Tibial artery (tissue), 4 donors: ENCODE data around the gene ZNF43.
"Not testable (repeated sequence)": the region's sequence is repeated elsewhere in the genome, so short reads cannot be mapped to it uniquely, and the experiment has no call there.

Experiments used
- DNase-seq, 2 donors: peaks; one replicate each; pipeline ENCODE4 v3.0.0-alpha.2; 2019
- H3K27ac ChIP-seq, 2 donors: fragments of 200-600 bp; sonication (generic) in 1 of 2; 1 replicate in 1 of 2; 2 replicates in 1 of 2; pipeline ENCODE4 v1.5.1; 2018 to 2019; ENCODE audit warnings: mild to moderate bottlenecking in 1 of 2
- H3K27me3 ChIP-seq, 2 donors: fragments of 200-600 bp; sonication (generic) in 1 of 2; one replicate each; pipeline versions ENCODE4 v1.5.1 to v1.6.0; 2016 to 2019
- H3K36me3 ChIP-seq, 3 donors: fragments of 200-600 bp; sonication (generic) in 2 of 3; one replicate each; pipeline ENCODE4 v1.5.1; 2016 to 2019; ENCODE audit warnings: mild to moderate bottlenecking in 2 of 3
- H3K4me1 ChIP-seq, 4 donors: fragments of 200-600 bp; sonication (generic) in 2 of 4; 1 replicate in 3 of 4; 2 replicates in 1 of 4; pipeline ENCODE4 v1.5.1; 2016 to 2019
- H3K4me3 ChIP-seq, 2 donors: fragments of 200-600 bp; sonication (generic) in 1 of 2; 1 replicate in 1 of 2; 2 replicates in 1 of 2; pipeline ENCODE4 v1.5.1; 2018 to 2019; ENCODE audit warnings: mild to moderate bottlenecking in 2 of 2
- H3K9me3 ChIP-seq, 3 donors: fragments of 200-600 bp; sonication (generic) in 1 of 3; one replicate each; pipeline ENCODE4 v1.5.1; 2016 to 2019
- CTCF ChIP-seq, 2 experiments: fragments of 200-600 bp in 1 of 2; fragments of 450-650 bp in 1 of 2; IDR thresholded peaks; one replicate each; pipeline ENCODE4 v1.5.1; 2017 to 2019; ENCODE audit warnings: antibody characterized with exemption in 2 of 2, mild to moderate bottlenecking in 1 of 2, moderate library complexity in 1 of 2
- intact Hi-C: fragments of 100-400 bp; cut with DNase I; formaldehyde crosslinking; loops from one replicate; pipeline ENCODE4 v1.15.0; 2023; ENCODE audit warnings: low total_unique reads

The ZNF43 gene

GRCh38 chr19:21835810-21836444, at the start of gene ZNF43:
ZNF43 (minus strand) TSS chr19:21836182; CDS start chr19:21836038, 144 bp downstream.
- H3K27ac ChIP-seq = peak within 1 kb of the TSS; percentile 86 to 87
- intact Hi-C loops = loop anchor here (10.0 kb wide), 1 partner anchor 71 kb away; the partner anchor contains the start of gene ZNF100
- peaks cover 0 to 15% (median 3%) of the 10 kb centered on the region in 3 donors for H3K36me3 ChIP-seq
- peak within 1 kb of the TSS; percentile 62 to 84 for H3K4me3 ChIP-seq
- peaks cover 0 to 12% (median 3%) of the 10 kb centered on the region in 4 donors for H3K4me1 ChIP-seq
- TF ChIP-seq CTCF (IDR thresholded peaks at IDR 0.05) = no peak
- H3K27me3 ChIP-seq = no peaks in the 10 kb centered on the region
- DNase-seq = peak; percentile 98
- peaks cover 0 to 3% (median 0%) of the 10 kb centered on the region in 3 donors for H3K9me3 ChIP-seq

GRCh38 chr19:21885516-21885915, 49.5 kb upstream of the ZNF43 start:
- H3K27ac ChIP-seq, DNase-seq, H3K4me1 ChIP-seq, H3K27me3 ChIP-seq, H3K4me3 ChIP-seq, H3K9me3 ChIP-seq, intact Hi-C loops, H3K36me3 ChIP-seq: not testable (repeated sequence)

- intact Hi-C loops, H3K36me3 ChIP-seq, H3K27ac ChIP-seq, H3K27me3 ChIP-seq, DNase-seq, H3K4me3 ChIP-seq, H3K4me1 ChIP-seq, H3K9me3 ChIP-seq: not testable (repeated sequence)
Observed at GRCh38 chr19:21884786-21885185, 48.8 kb upstream of the ZNF43 start.

- H3K9me3 ChIP-seq = no peaks in the 10 kb centered on the region
- no peaks in the 10 kb centered on the region for H3K4me1 ChIP-seq
- no peaks in the 10 kb centered on the region for H3K27me3 ChIP-seq
- no peak for DNase-seq
- no peaks in the 10 kb centered on the region for H3K36me3 ChIP-seq
- intact Hi-C loops = no loop called here
- H3K4me3 ChIP-seq = no peak overlapping the region
- H3K27ac ChIP-seq = no peak overlapping the region
- no peak for TF ChIP-seq CTCF (IDR thresholded peaks at IDR 0.05)
Observed at GRCh38 chr19:21883516-21883915, 47.5 kb upstream of the ZNF43 start.

GRCh38 chr19:21880761-21881160, 44.8 kb upstream of the ZNF43 start:
- H3K4me3 ChIP-seq, H3K36me3 ChIP-seq, intact Hi-C loops, DNase-seq, H3K4me1 ChIP-seq, H3K9me3 ChIP-seq, H3K27ac ChIP-seq, H3K27me3 ChIP-seq: not testable (repeated sequence)

- no peak overlapping the region for H3K4me3 ChIP-seq
- no peak for TF ChIP-seq CTCF (IDR thresholded peaks at IDR 0.05)
- H3K4me1 ChIP-seq = no peaks in the 10 kb centered on the region
- intact Hi-C loops = no loop called here
- no peak for DNase-seq
- H3K27ac ChIP-seq = no peak overlapping the region
- H3K9me3 ChIP-seq = no peaks in the 10 kb centered on the region
- H3K27me3 ChIP-seq = no peaks in the 10 kb centered on the region
- H3K36me3 ChIP-seq = no peaks in the 10 kb centered on the region
Observed at GRCh38 chr19:21878646-21879045, 42.7 kb upstream of the ZNF43 start.

GRCh38 chr19:21877976-21878375, 42.0 kb upstream of the ZNF43 start:
- DNase-seq = no peak
- Histone ChIP-seq H3K36me3 (no peaks in the 10 kb centered on the region), H3K27me3 (no peaks in the 10 kb centered on the region), H3K9me3 (no peaks in the 10 kb centered on the region), H3K27ac (no peak overlapping the region), H3K4me1 (no peaks in the 10 kb centered on the region), H3K4me3 (no peak overlapping the region)
- intact Hi-C loops = no loop called here
- TF ChIP-seq CTCF (IDR thresholded peaks at IDR 0.05) = no peak

GRCh38 chr19:21876608-21877007, 40.6 kb upstream of the ZNF43 start:
- H3K9me3 ChIP-seq, H3K27me3 ChIP-seq, H3K4me1 ChIP-seq, H3K36me3 ChIP-seq, H3K27ac ChIP-seq, DNase-seq, intact Hi-C loops, H3K4me3 ChIP-seq: not testable (repeated sequence)
